Activated effector memory CD4-positive, alpha-beta T cell treated with anti-CD3 and anti-CD28 coated beads, Interleukin-2, amount 50 U/mL, for 16 hours (primary cell): ENCODE measurements around the gene DIPK1A.

Source experiments
- DNase-seq: peaks from one replicate; pipeline ENCODE4 v3.0.0-alpha.2; 2020

Gene DIPK1A

DNA sequence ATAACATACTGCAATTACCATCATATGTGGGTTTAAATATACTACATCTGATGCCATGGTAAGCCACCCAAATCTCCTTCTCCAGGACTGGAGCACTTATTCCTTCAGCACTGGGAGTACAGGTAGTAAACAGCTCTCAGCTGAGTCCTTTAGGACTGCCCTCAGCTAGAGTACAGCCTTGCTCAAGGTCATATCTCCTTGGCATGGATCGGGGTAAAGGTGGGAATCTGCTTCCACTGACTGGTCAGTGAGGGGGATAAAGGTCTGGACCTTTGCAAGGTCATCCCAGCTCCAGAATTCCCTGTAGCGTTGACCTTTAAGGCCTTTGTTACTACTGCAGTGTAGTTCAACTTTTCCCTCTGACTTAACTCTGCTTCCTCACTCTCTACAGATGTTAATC is 90.7 kb downstream of the DIPK1A start:
- DNase-seq, result no peak

DNA sequence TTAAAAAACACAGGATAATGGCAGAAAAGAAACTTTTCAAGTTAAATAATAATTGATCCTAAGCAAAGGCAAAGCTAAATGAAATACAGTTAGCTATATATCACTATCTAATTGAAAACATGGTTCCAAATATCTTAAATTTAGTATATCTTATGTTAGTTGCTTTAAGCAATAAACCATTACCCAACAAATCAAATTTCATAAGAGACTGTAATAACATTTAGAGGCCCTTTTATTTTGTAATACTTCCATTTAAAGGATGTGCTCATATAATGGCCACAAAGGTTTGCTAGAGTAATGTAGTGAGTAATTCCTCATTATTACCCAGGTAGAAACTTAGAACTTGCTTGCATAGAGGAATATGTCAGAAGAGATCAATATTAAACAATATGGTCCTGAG is 97.1 kb downstream of the DIPK1A start:
- no peak for DNase-seq

DNA sequence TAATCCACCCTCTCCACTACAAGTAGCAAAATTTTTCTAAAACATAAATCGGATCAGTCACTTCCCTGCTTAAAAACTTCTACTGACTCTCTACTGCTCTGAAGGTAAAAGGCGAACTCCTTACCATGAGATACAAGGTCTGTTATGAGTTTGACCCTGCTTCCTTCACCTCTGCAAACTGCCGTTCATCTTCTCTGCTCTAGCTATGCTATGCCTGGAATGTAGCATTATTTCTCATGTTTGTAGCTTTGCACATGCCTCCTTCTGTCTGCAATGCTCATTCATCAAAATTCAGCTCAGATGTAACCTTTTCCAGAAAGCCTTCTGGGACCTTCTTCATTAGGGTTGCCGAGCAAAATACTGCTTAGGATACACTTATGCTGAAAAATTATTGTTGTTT is 98.7 kb downstream of the DIPK1A start:
- DNase-seq, result no peak

DNA sequence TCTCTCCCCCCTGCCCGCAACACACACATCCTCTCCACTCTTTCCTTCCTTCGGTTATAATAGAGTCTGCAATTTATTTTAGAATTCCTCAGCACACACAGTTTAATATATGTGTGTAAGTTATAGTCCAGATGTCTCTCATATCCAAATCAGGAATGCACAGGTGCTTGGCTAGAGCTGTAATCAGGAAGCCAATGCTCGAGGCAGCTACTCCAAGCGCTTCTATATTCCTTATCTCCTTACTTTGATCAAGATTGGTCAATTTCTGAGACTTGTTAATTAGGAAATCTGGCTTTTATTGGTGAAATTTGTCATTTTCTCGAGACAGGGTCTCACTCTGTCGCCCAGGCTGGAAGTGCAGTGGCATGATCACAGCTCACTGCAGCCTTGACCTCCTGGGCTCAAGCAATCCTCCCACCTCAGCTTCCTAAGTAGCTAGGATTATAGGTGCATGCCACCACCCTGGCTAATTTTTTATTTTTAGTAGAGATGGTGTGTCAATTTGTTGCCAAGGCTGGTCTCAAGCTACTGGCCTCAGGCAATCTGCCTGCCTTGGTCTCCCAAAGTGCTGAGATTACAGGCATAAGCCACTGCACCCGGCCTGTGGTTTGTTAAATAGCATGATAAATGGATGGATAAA is 101.7 kb downstream of the DIPK1A start:
- no peak for DNase-seq

DNA sequence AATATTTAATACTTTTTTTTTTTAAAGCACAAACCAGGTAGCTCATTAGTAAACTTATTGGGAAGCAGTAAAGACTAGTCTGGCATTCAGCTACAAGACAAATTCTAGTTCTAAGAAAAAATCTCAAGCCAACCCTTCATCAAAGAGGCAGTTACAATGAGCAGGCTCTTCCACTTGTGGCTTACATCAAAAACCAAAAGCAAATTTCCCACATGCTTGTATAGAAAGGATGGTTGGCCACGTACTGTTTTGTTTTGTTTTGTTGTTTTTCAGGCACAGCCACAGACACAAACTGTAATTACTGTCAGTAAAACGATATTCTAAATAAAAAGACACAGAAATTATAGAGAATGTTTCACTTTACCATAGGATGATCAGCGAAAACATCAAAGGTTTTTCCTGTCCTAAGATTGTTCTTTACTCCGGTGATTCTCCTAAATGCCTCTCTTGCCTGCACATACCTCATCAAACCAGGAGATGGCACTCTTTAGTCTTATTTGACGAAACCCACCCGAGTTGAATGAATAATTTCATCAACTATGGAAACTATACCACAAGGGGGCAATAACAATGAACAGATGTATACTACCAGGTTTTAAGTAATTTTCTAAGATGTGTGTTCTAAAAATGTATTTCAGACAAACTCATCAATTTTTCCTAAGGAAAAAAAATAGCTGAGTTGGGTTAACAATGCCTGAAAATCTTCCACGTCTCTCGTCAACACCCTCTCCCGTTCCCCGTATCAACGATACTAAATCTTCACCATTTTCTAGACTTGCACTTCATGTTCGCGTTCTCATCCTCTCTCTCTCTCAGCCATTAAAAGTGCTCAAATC is 102.5 kb downstream of the DIPK1A start:
- DNase-seq, result no peak

DNA sequence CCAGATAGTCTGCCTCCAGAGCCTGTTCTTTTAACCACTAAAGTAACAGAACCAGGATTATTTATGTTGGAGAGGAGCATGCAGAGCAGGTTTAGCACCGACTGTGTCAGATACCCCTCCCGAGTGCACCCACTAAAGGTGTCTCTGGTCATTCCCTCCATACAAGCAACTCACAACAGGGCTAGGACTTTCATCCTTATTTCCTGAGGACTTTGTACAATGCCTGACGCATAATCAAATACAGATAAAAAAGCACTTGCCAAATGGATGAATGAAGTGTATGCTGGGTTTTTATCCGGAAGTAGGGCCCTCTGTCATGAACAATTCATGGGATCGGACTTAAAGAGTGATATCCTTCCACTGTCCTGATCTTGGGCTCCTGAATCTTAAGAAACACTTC is 103.4 kb downstream of the DIPK1A start:
- DNase-seq, result no peak

DNA sequence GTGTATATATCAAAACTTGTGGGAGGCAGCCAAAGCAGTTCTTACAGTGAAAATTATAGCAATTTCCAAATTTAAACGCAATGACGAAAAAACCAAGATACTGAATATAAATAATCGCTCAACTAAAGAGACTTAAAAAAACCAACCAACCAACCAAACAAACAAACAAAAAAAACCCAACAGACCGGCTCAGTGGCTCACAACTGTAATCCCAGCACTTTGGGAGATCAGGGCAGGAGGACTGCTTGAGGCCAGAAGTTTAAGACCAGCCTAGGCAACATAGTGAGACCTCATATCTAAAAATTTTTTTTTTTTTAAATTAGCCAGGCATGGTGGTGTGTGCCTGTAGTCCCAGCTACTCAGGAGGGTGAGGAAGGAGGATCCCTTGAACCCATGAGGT is 106.0 kb downstream of the DIPK1A start:
- DNase-seq, result no peak

DNA sequence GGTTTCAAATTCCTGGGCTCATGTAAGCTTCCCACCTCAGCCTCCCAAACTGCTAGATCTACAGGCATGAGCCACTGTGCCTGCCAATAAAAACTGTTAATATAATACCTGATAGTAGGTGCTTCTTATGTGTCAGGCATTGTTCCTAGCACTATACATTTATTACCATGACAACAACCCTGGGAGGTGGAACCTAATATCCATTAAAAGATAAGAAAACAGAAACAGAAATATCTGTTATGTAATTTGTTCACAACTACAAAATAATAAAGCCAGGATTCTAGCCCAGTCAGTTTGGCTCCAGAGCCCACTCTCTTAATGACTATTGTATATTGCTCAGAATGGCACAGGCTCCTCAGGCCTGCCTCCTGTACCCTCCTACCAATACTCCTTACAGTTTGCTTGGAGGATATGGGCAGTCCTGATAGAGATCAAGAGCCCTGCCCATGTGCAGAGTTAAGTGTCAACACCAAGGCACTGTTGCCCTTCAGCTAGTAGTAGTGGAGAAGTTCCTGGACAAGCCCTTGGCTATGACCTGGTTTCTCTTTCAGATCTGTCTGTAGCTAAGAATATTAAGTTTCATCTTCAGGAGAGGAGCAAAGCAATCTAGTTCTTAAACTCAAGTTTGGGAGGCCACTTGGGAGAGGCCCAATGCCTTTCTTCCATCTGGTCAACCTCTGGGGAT is 107.0 kb downstream of the DIPK1A start:
- no peak for DNase-seq

DNA sequence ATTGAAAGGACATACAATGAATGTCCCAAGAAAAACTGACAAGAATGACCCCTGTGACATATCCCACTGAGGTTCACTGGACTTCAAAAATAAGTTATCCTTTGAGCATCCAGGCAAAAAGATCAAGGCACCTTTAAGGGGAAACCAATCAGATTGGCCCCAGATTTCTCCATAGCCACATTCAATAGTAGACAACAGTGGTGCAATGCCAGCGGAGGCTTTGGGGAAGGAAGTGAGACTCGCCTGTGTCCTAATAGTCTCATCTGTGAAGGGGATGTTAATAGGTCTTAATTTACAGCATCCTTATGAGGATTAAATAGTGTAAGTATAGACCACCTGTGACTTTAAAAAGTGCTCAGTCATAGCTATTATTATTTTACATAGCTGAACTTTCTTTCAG is 108.0 kb downstream of the DIPK1A start:
- DNase-seq, result no peak

DNA sequence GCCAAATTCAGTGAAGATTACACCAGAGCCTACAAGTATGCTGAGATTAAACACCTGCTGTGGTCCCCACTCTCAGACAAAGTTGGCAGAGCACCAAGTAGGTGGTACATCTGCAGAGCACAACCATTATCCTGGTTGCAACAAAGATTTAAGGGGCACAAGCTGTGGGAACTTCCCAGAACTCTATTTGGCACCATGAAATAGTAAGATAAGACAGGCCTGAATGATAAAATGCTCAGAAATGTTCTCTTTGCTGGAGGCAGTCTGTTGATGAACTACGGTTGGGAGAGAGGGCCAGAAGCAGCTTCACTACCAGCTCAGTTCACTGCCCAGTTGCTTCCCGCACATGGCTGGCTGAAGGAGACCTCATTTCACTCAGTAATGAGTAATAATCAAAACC is 109.5 kb downstream of the DIPK1A start:
- DNase-seq, result no peak

DNA sequence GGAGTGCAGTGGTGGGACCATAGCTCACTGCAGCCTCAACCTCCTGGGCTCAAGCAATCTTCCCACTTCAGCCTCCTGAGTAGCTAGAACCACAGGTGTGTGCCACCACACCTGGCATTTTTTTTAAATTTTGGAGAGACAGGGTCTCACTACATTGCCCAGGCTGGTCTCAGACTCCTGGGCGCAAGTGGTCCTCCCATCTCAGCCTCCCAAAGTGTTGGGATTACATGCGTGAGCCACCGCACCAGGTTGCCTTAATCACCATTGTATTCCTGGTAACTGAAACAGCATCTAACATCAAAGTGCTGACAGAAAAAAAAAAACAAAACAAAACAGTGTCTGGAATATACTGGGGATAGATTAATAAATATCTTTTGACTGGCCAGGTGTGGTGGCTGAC is 111.2 kb downstream of the DIPK1A start:
- no peak for DNase-seq

DNA sequence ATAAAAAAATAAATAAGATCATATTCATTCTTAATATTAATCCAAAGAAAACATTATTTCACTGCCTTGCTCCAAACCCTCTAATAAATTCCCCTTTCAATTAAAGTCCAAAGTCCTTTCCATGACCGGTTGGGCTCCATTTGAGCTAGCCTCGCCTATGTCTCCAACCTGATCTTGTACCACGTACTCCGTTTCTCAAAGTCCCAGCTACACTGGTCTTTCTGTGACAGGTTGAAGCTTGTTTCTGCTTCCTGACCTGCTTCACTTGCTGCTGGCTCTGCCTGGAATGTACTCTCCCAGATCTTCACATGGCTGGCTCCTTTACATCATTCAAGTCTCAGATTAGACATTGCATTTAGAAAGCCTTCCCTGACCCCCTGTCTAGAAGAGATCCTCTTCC is 113.1 kb downstream of the DIPK1A start:
- no peak for DNase-seq

DNA sequence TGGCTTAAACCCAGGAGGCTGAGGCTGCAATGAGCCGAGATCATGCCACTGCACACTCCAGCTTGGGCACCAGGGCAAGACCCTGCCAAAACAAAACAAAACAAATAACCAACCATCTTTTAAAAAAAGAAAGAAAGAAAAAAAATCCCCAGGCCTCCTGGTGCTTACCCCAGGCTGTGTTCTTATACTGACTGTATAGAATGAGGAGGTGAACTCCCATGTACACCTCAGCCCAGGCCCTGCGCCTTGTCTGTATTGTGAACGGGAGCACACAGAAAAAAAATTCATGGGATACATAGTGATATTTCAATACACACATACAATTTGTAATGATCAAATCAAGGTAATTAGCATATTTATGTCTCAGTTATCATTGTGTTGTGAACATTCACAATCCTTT is 115.4 kb downstream of the DIPK1A start:
- DNase-seq, result no peak

DNA sequence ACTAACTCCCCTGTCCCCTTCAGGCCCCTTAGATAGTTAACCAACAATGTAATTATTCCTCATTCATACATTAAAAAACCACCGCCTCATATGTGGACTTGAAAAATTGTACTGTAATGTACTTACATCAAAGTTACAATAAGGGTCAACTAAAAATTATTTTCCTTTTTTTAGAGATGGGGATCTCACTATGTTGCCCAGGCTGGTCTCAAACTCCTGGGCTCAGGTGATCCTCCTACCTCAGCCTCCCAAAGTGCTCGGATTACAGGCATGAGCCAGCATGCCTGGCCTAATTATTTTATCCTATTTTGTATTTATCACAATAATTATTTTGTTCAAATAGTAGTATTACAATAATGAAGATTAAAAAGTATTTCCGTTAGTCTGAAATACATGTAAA is 116.8 kb downstream of the DIPK1A start:
- no peak for DNase-seq

DNA sequence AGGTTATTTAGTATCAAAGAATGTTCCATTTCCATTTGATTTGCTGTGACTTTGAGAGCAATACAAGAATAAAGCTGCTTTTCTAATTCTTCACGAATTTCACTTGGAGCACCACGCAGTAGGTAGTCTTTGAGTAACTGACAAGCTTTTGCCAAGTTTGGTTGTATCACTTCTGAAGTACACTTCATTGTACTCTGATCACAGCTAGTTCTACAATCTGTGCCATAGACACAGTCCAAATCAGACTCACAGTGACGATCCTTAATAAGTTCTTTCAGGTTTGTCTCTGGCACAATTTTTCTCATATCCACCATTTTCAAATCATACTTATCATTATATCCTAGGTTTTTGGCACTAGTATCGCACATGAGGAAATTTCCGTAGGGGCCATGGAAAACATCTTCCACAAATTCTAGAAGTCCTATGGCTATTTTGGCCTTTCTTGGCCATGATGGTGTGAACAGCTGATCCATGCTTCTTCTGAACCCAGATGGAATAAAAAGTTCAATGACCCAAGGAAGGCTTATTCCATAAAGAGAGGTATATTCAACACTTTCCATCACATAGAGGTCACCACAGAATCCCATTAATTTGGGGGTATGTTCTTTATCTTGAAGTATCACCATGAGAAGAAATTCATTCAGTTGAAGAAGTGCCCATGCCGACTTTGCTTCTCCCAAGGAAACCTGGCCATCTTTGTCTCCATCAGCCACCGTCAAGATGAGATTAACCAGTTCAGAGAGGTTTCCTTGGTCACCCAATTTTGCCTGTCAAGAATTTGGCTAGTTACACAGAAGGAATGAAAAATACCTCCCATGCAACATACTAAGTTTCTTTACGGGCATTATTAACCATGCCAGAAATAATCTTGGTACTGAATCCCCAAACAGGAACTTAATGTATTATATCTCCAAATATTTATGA is 117.6 kb downstream of the DIPK1A start:
- no peak for DNase-seq

DNA sequence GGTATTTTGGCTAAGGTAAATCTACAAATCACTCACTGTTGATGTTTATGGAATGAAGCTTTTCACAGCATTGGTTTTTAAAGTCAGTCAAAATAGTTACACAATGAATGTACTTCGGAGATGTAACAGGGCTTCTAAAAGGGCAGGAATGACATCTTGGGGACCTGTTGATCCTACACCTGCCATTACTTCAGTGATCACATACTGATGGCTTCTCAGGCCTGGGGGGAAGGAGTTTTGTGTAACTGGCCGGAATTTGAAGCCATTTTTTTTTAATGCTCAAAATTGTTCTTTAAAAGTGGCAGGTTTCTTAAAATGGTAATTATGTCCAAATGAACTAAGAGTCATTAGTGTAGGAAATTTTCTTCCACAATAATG is 118.2 kb downstream of the DIPK1A start:
- no peak for DNase-seq

DNA sequence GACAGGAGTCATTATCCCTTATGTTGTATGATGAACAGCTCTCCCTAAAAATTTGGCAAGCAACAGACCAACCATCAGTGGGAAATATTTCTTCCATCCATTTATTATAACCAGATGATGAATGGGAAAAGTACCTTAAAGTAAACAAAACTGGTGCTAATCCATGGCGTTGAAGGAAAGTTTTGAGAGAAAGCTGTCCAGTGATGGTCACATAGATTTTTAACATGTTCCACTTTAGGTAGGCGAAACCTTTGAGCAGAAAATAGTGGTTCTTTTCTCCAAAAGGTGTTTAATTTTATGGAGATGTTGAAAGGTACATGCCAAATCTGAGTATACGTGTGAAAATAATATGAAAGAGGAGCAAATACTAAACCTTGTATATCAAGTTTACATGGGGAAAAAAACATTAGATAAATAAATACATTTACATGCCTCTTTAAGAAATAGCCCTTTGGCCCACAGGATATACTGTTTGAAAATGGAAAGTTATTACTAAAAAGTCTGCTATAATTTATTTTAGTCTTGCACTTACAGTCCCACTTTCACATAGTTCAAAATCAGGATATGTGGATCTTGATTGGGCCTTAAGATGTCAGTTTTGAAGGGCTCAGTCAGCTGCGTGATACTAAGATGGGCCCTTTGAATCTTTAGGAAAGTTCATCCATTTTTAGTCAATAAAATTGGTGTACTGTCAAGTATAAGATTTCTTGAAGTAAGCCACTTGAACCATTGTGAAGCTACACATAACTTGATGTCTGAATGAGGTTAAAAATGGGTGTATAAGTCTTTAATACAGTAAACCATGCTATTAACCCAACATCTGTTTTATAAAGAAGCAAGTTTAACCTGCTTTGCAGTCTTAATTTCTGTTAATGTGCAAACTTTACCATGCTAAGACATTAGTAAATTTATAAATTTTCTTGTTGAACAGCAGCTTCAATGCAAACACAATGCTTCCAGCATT is 118.9 kb downstream of the DIPK1A start:
- DNase-seq, result no peak

DNA sequence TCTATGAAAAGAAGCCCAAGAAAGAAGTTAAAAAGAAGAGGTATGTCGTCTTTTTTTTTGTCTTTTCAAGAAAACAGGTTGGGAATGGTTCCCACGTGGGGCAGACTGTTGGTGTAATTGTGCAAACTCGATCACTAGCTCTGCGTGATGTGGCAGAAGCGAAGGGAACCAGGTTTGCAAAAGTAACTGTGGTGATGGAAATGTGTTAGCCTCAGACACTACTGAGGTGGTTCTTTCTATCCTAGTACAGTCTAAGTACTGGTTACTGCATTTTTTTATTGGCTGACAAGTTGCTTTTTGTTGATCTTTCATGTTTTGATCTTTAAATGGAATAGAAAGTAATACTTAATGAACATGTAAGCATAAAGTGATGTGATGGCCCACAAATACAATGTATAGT is 120.7 kb downstream of the DIPK1A start:
- no peak for DNase-seq

DNA sequence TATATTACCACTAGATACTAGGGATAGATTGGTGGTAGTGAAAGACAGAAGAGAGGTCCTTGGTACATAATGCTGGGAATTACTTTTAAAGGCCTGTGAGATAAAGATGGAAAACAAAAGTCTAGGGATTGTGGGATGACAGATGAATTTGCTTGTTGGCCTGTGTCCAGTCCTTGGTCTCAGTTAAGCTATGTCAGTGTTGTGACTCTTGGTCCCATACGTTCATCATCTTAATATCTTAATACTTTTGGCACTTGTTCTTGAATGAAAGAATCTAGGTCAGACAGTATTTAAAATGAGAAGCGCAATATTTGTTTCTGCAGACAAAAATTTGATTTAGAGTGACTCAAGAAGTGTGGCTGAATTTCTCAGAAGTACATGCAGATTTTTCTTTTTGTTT is 121.8 kb downstream of the DIPK1A start:
- no peak for DNase-seq

DNA sequence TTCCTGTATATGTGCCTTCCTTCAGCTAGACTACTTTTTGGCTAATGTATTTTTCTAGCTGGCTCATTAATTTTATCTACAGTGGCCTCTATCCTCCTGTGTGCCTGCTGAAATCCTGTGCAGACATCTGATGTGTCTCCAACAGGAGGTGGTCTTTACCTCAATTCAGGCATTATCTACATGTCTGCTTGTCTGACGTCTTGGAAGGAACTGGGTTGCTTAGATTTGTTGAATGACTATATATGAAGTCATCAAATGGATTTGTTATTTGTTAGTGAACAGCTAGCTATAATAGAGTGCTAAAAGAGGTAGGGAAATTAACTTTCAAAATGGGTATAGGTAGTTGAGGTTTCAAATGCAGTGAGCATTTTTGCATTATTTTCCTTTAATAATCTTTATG is 122.7 kb downstream of the DIPK1A start:
- no peak for DNase-seq

DNA sequence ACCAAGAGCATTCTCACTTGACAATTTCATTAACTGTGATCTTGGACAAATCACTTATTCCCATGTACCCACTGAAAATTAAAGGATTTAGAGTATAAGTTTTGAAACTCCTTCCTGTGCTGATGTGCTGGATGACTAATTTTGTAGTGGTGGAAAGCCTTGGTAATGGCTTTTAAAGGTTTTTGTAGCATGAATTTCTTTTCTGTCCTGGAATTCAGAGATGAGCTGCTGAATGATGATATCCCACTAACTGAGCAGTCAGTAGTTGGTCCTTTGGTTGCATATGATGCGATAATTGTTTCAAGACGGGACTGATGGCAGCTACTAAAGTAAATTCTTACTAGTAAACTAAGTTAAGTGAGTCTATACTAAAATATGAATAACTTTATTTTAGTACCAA is 124.2 kb downstream of the DIPK1A start:
- DNase-seq, result no peak

DNA sequence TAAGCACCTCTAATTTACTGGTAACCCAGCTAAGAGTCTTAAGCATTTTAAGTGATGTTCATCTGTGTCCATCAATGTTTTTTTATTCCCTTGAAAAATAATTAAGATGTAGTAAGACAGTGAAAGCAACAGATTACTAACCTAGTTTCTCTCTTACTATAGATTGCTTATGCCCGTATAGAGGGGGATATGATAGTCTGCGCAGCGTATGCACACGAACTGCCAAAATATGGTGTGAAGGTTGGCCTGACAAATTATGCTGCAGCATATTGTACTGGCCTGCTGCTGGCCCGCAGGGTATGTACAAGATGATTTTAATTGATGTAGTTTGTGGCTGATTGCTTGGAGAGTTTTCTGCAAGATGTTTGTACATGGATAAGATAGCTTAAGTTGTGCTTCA is 126.6 kb downstream of the DIPK1A start:
- DNase-seq, result no peak
